Activated naive CD4-positive, alpha-beta T cell treated with anti-CD3 and anti-CD28 coated beads, Interleukin-2, amount 50 U/mL, for 24 hours (primary cell): ENCODE results near the gene PRCC.

ENCODE experiments used
- H3K27ac Mint-ChIP-seq: one replicate; pipeline ENCODE4 v1.8.0; 2021; ENCODE audit warnings: mild to moderate bottlenecking, mixed read lengths
- H3K27me3 Mint-ChIP-seq: one replicate; pipeline ENCODE4 v1.8.0; 2021; ENCODE audit warnings: mixed read lengths
- H3K36me3 Mint-ChIP-seq: one replicate; pipeline ENCODE4 v1.8.0; 2021; ENCODE audit warnings: mixed read lengths
- H3K4me1 Mint-ChIP-seq: one replicate; pipeline ENCODE4 v1.8.0; 2021; ENCODE audit warnings: mixed read lengths
- H3K4me3 Mint-ChIP-seq: one replicate; pipeline ENCODE4 v1.8.0; 2021; ENCODE audit warnings: mild to moderate bottlenecking, mixed read lengths
- H3K9me3 Mint-ChIP-seq: one replicate; pipeline ENCODE4 v1.8.0; 2021; ENCODE audit warnings: mixed read lengths

Gene PRCC

GRCh38 chr1:156767101-156767878, at the start of gene PRCC:
TSS of gene PRCC (plus strand) at chr1:156767535. CDS start at chr1:156767772, 237 bp downstream.
- Mint-ChIP-seq H3K9me3 (no peaks in the 10 kb centered on the region), H3K27ac (no peak within 1 kb of the TSS), H3K4me3 (no peak within 1 kb of the TSS), H3K4me1 (peaks cover 39% of the 10 kb centered on the region), H3K36me3 (peaks cover 17% of the 10 kb centered on the region), H3K27me3 (no peaks in the 10 kb centered on the region)

- Mint-ChIP-seq H3K9me3 (no peaks in the 10 kb centered on the region), H3K27ac (no peak overlapping the region), H3K27me3 (no peaks in the 10 kb centered on the region), H3K36me3 (peaks cover 14% of the 10 kb centered on the region), H3K4me1 (peaks cover 16% of the 10 kb centered on the region), H3K4me3 (no peak overlapping the region)
These were observed 46.2 kb upstream of the PRCC start for GRCh38 chr1:156721131-156721530.

DNA sequence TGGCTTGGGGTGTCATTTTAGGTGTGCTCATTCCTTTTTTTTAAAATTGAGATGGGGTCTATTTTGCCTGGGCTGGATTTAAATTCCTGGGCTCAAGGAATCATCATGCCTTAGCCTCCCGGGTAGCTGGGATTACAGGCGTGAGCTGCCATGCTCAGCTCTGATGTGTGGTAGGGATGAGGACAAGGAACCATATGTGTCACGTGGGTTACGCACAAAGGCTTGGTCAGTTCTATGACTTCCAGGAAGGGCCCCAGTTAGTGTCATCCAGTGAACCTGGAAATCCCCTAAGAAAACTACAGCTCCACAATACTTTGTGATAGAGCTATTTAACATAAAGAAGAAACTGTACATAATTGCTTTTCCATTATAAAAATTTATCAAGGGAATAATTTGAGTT, 45.8 kb upstream of the PRCC start:
- peaks cover 14% of the 10 kb centered on the region for H3K36me3 Mint-ChIP-seq
- no peaks in the 10 kb centered on the region for H3K27me3 Mint-ChIP-seq
- H3K4me3 Mint-ChIP-seq, result no peak overlapping the region
- H3K9me3 Mint-ChIP-seq, result no peaks in the 10 kb centered on the region
- peaks cover 16% of the 10 kb centered on the region for H3K4me1 Mint-ChIP-seq
- H3K27ac Mint-ChIP-seq, result no peak overlapping the region

DNA sequence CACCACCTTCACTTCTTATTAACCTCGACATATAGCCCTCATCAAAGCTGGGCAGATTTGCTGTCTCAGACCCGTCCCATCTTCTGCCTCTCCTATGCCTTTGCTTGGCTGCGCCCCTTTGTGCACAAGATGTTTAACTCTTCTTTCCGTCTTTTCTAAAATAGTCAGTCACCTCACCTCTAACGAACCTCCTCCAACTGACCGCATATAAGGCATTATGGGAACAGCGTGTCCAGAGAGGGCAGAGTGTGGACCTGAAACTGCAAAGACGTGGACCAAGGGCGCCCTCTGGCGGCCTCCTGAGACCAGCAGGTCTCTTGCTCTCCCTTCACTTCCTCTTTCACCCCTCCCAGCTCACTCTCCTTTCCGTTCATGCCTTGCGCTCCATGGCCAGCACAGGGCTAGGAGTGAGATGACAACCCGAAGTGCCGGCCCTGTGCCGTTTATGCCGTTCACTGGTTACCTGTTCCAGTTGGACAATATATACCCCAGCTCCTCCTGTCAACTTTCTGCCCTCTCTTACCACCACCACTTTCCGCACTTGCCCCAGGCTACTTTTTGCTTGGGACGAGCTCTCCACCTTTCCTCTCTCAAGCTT, 41.6 kb upstream of the PRCC start:
- no peaks in the 10 kb centered on the region for H3K27me3 Mint-ChIP-seq
- no peak overlapping the region for H3K27ac Mint-ChIP-seq
- peaks cover 25% of the 10 kb centered on the region for H3K4me1 Mint-ChIP-seq
- no peaks in the 10 kb centered on the region for H3K9me3 Mint-ChIP-seq
- peaks cover 9% of the 10 kb centered on the region for H3K36me3 Mint-ChIP-seq
- H3K4me3 Mint-ChIP-seq, result no peak overlapping the region

DNA sequence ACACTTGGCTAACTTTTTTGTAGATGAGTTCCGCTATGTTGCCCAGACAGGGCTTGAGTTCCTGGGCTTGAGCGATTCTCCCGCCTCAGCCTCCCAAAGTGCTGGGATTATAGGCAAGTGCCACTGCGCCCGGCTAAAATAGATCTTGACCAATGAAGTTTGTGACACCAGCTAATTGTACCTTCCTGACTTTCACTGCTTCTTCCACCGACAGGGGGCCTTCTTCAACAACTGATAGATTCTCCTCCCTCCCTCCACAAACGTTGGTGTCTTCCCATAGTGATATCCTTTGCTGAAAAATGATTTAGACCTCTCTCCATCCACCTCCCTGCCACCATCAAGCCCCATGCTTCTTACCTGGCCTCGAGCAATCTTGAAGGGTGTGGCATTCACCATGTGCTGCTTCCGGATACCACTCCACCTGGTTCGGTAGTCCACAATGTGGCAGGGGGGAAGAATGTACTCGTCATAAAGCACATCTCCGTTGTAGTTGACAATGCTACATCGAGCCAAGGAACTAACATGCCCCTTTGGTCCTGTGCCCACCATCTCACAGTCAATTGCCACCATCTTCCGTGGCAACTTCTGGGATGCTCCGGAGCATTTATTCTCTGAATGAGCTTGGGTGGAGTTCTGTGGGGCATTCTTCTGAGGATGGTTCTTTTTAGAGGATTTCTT, 40.6 kb upstream of the PRCC start:
- Mint-ChIP-seq H3K27ac (no peak overlapping the region), H3K9me3 (no peaks in the 10 kb centered on the region), H3K4me1 (peaks cover 25% of the 10 kb centered on the region), H3K4me3 (no peak overlapping the region), H3K27me3 (no peaks in the 10 kb centered on the region), H3K36me3 (peaks cover 9% of the 10 kb centered on the region)

GRCh38 chr1:156727492-156727891, 39.8 kb upstream of the PRCC start:
- H3K27ac Mint-ChIP-seq, result peak overlapping the region; percentile 99
- H3K9me3 Mint-ChIP-seq, result no peaks in the 10 kb centered on the region
- peaks cover 25% of the 10 kb centered on the region for H3K4me1 Mint-ChIP-seq
- H3K4me3 Mint-ChIP-seq, result no peak overlapping the region
- H3K36me3 Mint-ChIP-seq, result peaks cover 9% of the 10 kb centered on the region
- H3K27me3 Mint-ChIP-seq, result no peaks in the 10 kb centered on the region

GRCh38 chr1:156727926-156728598, 39.3 kb upstream of the PRCC start, which contains the start of gene METTL25B:
TSS of gene METTL25B (plus strand) at chr1:156728469. CDS start at chr1:156729105, 636 bp downstream.
- peaks cover 25% of the 10 kb centered on the region for H3K4me1 Mint-ChIP-seq
- no peaks in the 10 kb centered on the region for H3K9me3 Mint-ChIP-seq
- peaks cover 11% of the 10 kb centered on the region for H3K36me3 Mint-ChIP-seq
- H3K4me3 Mint-ChIP-seq, result no peak within 1 kb of the TSS
- peak within 1 kb of the TSS; percentile 99 for H3K27ac Mint-ChIP-seq
- H3K27me3 Mint-ChIP-seq, result no peaks in the 10 kb centered on the region

DNA sequence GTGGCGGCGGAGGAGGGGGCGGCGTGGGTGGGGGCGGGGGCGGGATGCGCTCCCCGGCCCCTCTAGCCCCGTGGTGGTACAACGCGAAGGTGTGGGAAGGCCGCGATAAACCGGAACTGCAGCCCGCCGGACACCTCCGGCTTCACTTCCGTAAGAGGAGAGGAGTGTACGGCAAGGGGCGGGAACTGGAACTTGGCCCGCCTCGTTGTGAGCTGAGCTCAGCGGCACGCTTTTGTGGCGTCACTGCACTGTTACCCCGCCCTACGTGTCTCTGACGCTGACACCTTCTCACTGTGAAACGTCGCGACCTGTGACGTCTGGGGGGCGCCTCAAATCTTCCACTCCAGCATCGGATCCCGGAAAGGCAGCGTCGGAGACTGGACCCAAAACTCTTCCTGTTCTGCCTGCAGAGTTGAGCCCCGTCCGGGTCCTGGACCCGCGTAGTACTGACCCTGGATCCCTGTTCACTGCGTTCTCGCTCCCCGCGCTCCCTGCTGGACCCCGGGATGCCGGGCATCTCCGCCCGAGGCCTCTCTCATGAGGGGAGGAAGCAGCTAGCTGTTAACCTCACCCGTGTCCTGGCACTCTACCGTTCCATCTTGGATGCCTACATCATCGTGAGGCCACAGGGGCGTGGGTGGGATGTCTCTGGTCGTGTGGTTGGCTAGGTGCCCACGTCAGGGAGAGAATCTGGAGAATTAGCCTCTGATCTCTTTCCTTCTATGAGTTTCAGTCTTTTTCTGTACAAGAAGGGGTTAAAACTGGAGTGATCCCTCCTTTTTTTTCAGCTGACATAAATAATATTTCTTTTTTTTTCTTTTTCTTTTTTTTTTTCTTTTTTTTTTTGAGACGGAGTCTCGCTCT, 38.5 kb upstream of the PRCC start, which contains the start of gene ISG20L2:
ISG20L2 (minus strand) TSS at position 168 of the 864 bp plus-strand sequence. CDS start 1,114 bp downstream, outside the sequence.
- Mint-ChIP-seq H3K27me3 (no peaks in the 10 kb centered on the region), H3K9me3 (no peaks in the 10 kb centered on the region), H3K4me1 (peaks cover 18% of the 10 kb centered on the region), H3K36me3 (peaks cover 6% of the 10 kb centered on the region), H3K4me3 (no peak within 1 kb of the TSS), H3K27ac (peak within 1 kb of the TSS; percentile 99)

GRCh38 chr1:156733989-156734584, 33.2 kb upstream of the PRCC start:
- Mint-ChIP-seq H3K4me3 (no peak overlapping the region), H3K9me3 (no peaks in the 10 kb centered on the region), H3K27me3 (no peaks in the 10 kb centered on the region), H3K4me1 (peaks cover 16% of the 10 kb centered on the region), H3K36me3 (peaks cover 3% of the 10 kb centered on the region), H3K27ac (no peak overlapping the region)

- no peak overlapping the region for H3K4me3 Mint-ChIP-seq
- H3K27me3 Mint-ChIP-seq, result no peaks in the 10 kb centered on the region
- H3K4me1 Mint-ChIP-seq, result peaks cover 23% of the 10 kb centered on the region
- no peak overlapping the region for H3K27ac Mint-ChIP-seq
- H3K9me3 Mint-ChIP-seq, result no peaks in the 10 kb centered on the region
- peaks cover 10% of the 10 kb centered on the region for H3K36me3 Mint-ChIP-seq
These were observed 28.9 kb upstream of the PRCC start for GRCh38 chr1:156738407-156738806.

GRCh38 chr1:156738916-156739315, 28.4 kb upstream of the PRCC start:
- peak overlapping the region; percentile 33 for H3K27ac Mint-ChIP-seq
- H3K9me3 Mint-ChIP-seq, result no peaks in the 10 kb centered on the region
- H3K4me3 Mint-ChIP-seq, result peak overlapping the region; percentile 39
- H3K36me3 Mint-ChIP-seq, result peaks cover 10% of the 10 kb centered on the region
- no peaks in the 10 kb centered on the region for H3K27me3 Mint-ChIP-seq
- H3K4me1 Mint-ChIP-seq, result peaks cover 23% of the 10 kb centered on the region

DNA sequence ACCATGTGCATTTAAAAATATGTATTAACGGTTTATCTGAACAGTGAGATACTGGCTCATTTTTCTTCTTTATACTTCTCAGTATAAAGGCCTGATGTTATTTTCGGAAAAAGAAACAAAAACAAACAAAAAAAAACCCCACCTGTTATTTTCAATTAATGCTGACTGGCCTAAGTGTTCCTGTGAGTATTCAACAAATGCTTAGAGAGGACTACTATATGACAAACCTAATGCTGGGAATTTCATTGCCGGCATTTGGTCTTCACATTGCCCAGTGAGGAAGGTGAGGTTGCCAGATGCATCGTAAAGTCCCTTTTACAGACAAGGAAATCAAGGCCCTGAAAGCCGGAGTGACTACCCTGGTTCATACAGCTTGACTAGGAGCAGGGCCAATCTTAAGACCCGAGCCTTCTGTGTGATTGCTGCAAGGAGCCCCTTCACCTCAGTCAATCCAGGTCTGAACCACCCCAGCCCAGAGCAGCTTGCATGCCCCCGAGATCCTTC, 27.0 kb upstream of the PRCC start:
- no peaks in the 10 kb centered on the region for H3K27me3 Mint-ChIP-seq
- H3K4me3 Mint-ChIP-seq, result peak overlapping the region; percentile 97
- H3K4me1 Mint-ChIP-seq, result peaks cover 25% of the 10 kb centered on the region
- H3K36me3 Mint-ChIP-seq, result peaks cover 11% of the 10 kb centered on the region
- peak overlapping the region; percentile 97 for H3K27ac Mint-ChIP-seq
- H3K9me3 Mint-ChIP-seq, result no peaks in the 10 kb centered on the region

DNA sequence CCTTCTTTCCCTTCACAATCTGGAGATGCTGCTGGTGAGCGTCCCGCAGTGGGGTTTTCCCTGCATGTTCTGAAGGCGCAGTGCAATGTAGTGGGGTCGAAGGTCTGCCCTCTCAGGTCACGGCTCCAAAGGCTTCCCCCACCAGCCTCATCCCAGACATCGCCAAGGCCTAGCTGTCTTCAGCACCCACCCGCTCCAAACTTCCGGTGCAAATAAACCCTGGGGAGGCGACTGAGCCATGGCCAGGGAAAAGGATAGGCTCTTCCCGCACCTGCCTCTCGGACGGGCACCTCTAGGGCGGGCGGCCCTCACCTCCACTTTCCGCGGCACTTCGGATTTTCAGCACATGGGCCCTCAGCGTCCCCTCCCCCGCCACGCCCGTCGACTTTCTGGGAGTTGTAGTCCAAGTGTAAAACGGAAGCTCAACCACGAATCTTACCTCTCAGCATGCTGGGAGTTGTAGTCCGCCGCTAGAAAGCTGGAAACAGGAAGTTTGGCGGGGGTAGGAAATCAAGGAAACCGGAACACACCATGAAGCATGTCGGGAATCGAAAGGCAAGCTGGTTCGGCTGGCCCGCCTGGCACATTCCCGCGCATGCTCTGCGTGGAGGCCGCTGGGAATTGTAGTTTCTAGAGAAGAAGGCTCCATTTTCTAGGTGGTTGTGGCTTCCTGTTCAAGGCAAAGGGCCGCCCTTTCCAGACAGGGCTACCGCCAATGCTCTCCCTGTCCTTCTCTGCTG, 26.4 kb upstream of the PRCC start, which contains the start of gene MRPL24:
MRPL24 (minus strand) TSS at position 348 of the 740 bp plus-strand sequence. CDS start 2,384 bp downstream, outside the sequence.
- Mint-ChIP-seq H3K9me3 (no peaks in the 10 kb centered on the region), H3K27me3 (no peaks in the 10 kb centered on the region), H3K36me3 (peaks cover 16% of the 10 kb centered on the region), H3K4me3 (peak within 1 kb of the TSS; percentile 97), H3K4me1 (peaks cover 31% of the 10 kb centered on the region), H3K27ac (peak within 1 kb of the TSS; percentile 97)
